Measurements from ENCODE around the gene C19orf33.
A peak's percentile ranks its signal among the peaks of the same experiment; 100 is the strongest.
"Not testable (repeated sequence)": the region's sequence is repeated elsewhere in the genome, so short reads cannot be mapped to it uniquely, and the experiment has no call there.

C19orf33 gene

GRCh38 chr19:38336638-38337359 is 32.7 kb downstream of the C19orf33 start:
- peak; percentile 85 for DNase-seq (ENCODE audit: extremely low read depth, low read depth)
- peak overlapping the region; percentile 71 for H3K4me3 ChIP-seq (replicated peaks; ENCODE audit: low read depth, low read length)
- TF ChIP-seq CTCF (IDR thresholded peaks at IDR 0.05; ENCODE audit: low read depth, low read length, missing control alignments): no peak

- H3K4me3 ChIP-seq (replicated peaks; ENCODE audit: low read depth, low read length): peak overlapping the region; percentile 71
- no peak for TF ChIP-seq CTCF (IDR thresholded peaks at IDR 0.05; ENCODE audit: low read depth, low read length, missing control alignments)
- DNase-seq (ENCODE audit: extremely low read depth, low read depth): no peak
These were observed 33.3 kb downstream of the C19orf33 start for GRCh38 chr19:38337360-38337653.

GRCh38 chr19:38339011-38339410 is 35.0 kb downstream of the C19orf33 start:
- not testable (repeated sequence) for H3K4me3 ChIP-seq (replicated peaks; ENCODE audit: low read depth, low read length); DNase-seq (ENCODE audit: extremely low read depth, low read depth)

GRCh38 chr19:38340927-38341326 is 36.9 kb downstream of the C19orf33 start:
- no peak for TF ChIP-seq CTCF (IDR thresholded peaks at IDR 0.05; ENCODE audit: low read depth, low read length, missing control alignments)
- H3K4me3 ChIP-seq (replicated peaks; ENCODE audit: low read depth, low read length): no peak overlapping the region
- no peak for DNase-seq (ENCODE audit: extremely low read depth, low read depth)

GRCh38 chr19:38346837-38347236 is 42.8 kb downstream of the C19orf33 start:
- no peak overlapping the region for H3K4me3 ChIP-seq (replicated peaks; ENCODE audit: low read depth, low read length)
- no peak for TF ChIP-seq CTCF (IDR thresholded peaks at IDR 0.05; ENCODE audit: low read depth, low read length, missing control alignments)
- no peak for DNase-seq (ENCODE audit: extremely low read depth, low read depth)

- DNase-seq (ENCODE audit: extremely low read depth, low read depth): no peak
- TF ChIP-seq CTCF (IDR thresholded peaks at IDR 0.05; ENCODE audit: low read depth, low read length, missing control alignments): no peak
These were observed 46.8 kb downstream of the C19orf33 start for GRCh38 chr19:38350883-38351282.

GRCh38 chr19:38351865-38352395 is 47.9 kb downstream of the C19orf33 start:
- TF ChIP-seq CTCF (IDR thresholded peaks at IDR 0.05; ENCODE audit: low read depth, low read length, missing control alignments): no peak
- H3K4me3 ChIP-seq (replicated peaks; ENCODE audit: low read depth, low read length): no peak overlapping the region
- DNase-seq (ENCODE audit: extremely low read depth, low read depth): no peak

More at GRCh38 chr19:38350883-38351282, 46.8 kb downstream of the C19orf33 start:
- no peak overlapping the region for H3K4me3 ChIP-seq (replicated peaks; ENCODE audit: low read depth, low read length)
